Amygdala (tissue), 56 donors: ENCODE data around the gene UBTD1.
"Not testable (repeated sequence)": the region's sequence is repeated elsewhere in the genome, so short reads cannot be mapped to it uniquely, and the experiment has no call there.

Experiments used
- DNase-seq, 56 donors: peaks; one replicate each; lab custom pipeline; 2025; lab: John Stamatoyannopoulos, UW

UBTD1 gene

DNA sequence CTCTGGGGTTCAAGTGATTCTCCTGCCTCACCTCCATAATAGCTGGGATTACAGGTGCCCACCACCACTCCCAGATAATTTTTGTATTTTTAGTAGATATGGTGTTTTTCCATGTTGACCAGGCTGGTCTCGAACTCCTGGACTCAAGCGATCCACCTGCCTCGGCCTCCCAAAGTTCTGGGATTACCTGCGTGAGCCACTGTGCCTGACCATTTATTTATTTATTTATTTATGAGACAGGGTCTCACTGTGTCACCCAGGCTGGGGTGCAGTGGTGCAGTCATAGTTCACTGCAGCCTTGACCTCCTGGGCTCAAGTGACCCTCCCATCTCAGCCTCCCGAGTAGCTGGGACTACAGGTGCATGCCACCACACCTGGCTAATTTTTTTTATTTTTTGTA lies 55.6 kb downstream of the UBTD1 start:
- not testable (repeated sequence) for DNase-seq

DNA sequence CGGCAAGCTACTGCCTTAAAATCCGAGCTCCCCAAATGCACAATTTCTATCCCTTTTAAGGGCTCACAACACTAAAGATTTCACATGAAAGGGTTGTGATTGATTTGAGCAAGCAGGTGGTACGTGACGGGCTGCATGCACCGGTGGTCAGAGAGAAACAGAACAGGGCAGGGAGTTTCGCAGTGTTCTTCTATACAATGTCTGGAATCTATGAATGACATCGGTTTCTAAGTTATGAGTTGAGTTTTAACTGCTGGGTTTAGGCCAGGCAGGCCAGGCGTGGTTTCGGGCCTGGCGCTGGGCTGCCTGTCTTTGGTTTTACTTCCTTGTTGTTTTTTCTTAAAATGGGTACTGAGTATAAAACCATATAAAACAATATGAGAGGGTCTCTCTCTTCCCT lies 56.8 kb downstream of the UBTD1 start:
- not testable (repeated sequence) for DNase-seq

DNA sequence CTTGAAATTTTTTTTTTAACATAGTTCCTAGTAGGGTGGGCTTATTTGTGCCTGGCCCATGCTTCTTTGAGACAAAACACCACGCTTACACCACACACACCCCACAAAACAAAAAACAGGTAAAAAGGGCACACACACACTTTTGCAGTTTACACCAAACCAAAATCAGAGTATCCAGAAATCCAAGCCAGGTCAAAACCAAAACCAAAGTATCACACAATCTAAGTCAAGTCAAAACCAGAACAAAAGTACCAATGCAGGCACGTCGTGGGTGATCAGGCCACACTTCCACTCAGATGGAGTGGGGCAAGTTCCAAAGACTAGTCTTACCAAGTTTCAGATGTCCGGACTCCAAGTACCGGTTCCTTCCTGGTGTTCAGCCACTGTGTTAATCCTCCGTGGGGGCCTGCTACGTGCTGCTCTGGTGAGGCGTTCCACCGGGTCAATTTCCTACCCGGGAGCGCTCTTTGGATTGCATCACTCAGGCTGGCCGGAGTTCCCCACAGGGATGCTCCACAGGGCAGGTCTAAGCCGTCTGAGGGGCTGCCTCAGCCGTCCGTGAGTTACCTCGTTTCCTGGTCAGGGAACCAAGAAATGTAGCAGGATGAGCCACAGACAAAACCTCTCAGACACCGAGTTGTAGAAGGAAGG lies 62.1 kb downstream of the UBTD1 start:
- DNase-seq = not testable (repeated sequence)

DNA sequence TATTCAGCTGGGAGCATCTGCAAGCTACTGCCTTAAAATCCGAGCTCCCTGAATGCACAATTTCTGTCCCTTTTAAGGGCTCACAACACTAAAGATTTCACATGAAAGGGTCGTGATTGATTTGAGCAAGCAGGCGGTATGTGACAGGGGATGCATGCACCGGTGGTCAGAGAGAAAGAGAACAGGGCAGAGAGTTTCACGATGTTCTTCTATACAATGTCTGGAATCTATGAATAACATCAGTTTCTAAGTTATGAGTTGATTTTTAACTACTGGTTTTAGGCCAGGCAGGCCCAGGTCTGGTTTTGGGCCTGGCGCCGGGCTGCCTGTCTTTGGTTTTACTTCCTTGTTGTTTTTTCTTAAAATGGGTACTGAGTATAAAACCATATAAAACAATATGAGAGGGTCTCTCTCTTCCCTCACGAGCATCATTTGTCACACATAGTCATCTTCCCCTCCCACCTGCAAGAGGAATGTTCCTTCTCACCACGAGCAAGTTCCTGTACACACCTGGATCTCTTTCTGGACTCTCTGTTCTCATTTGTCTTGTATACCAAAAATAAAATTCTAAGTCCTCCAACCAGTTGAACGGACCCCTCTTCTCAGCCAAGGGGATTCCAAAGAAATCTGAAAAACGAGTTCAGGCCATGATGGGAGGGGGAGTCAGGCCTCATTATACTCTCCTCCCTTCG lies 62.8 kb downstream of the UBTD1 start:
- not testable (repeated sequence) for DNase-seq

DNA sequence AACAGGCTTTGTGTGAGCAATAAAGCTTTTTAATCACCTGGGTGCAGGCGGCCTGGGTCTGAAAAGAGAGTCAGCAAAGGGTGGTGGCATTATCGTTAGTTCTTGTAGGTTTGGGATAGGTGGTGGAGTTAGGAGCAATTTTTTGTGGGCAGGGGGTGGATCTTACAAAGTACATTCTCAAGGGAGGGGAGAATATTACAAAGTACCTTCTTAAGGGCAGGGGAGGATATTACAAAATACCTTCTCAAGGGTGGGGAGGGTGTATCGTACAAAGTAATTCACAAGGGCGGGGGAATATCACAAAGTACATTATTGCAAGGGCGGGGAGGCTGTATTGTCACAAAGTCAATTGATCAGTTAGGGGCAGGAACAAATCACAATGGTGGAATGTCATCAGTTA lies 63.6 kb downstream of the UBTD1 start:
- DNase-seq = not testable (repeated sequence)

DNA sequence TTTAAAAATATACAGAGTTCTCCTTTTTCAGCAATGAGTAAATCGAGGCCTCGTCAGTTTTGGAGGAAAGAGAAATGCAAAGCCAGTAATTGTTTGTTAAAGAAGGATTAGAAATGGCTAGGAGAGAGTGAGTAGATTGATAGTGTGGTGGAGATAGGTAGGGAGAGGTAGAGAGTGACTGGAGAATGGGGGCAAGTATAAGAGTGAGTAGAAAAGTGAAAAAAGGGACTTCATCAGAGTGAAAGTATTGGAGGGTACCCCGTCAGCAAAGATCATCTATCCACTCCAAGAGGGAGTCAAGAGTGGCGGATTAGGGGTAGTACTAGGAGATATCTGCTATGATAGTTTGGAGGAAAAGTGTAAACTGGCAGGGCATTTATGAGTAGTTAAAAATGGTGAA lies 64.6 kb downstream of the UBTD1 start:
- DNase-seq = no peak

DNA sequence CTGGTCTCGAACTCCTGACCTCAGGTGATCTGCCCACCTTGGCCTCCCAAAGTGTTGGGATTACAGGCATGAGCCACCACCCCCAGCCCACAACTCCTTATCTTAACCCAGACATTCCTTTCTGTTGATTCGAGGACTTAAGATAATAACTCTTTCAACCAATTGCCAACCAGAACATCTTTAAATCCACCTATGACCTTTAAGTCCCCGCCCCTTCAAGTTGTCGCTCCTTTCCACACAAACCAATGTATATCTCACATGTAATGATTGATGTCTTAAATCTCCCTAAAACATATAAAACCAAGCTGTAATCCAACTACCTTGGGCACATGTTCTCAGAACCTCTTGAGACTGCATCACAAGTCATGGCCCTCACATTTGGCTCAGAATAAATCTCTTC lies 66.1 kb downstream of the UBTD1 start:
- DNase-seq = no peak

DNA sequence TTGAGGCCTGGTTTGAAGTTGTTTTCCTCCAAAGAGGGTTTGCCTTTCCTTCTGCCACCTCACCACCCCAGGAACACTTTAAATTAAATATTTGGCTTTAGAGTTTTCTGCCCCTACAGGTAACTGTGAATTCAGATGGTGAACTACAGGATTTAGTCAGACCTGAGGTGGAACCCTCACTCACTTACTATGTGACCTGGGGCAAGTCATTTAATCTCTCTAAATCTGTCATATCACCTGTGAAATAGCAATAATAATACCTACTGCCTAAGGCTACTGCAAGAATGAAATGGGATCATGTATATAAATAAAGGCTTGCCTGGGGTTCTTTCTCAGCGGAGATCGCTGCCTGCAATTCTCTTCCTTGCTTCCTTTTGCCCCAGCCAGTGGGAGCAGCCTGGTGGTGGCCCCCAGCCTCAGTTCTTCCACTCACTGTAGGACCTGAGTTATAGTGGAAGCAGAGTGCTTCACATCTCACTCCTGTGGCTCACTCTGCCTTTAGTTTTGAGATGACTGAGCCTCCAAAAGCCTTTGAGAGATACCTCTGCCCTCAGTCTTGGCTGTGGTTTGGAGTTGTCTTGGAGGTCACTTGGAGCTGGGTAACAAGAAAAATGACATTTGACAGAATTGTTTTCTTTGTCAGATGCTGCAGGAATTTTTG lies 67.7 kb downstream of the UBTD1 start:
- DNase-seq = no peak

DNA sequence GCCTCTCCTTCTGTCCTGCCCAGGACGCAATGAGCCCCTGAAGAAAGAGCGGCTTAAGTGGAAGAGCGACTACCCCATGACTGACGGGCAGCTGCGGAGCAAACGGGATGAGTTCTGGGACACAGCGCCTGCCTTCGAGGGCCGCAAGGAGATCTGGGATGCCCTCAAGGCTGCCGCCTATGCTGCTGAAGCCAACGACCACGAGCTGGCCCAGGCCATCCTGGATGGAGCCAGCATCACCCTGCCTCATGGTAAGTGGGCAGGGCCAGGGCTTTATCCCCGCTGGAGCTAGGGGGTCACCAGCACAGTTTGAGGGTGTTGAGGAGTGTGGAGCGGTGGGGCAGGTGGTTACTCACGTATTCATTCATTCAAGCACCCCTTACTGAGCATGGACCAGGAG lies 69.2 kb downstream of the UBTD1 start:
- no peak for DNase-seq

DNA sequence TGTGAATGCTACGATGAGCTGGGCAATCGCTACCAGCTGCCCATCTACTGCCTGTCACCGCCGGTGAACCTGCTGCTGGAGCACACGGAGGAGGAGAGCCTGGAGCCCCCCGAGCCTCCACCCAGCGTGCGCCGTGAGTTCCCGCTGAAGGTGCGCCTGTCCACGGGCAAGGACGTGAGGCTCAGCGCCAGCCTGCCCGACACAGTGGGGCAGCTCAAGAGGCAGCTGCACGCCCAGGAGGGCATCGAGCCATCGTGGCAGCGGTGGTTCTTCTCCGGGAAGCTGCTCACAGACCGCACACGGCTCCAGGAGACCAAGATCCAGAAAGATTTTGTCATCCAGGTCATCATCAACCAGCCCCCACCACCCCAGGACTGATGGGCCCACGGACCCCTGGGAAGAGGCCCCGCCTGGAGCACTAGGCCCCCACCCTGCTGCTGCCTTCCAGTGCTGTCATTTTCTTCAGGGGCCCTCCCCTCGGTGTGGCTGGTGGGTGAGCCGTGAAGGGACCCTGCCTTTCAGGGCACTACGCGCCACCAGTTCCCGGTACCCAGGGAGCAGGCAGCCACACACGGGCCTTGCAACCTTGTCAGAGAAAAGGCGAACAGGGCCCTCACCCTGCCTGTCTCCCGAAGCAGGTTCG lies 71.5 kb downstream of the UBTD1 start:
- DNase-seq = no peak

DNA sequence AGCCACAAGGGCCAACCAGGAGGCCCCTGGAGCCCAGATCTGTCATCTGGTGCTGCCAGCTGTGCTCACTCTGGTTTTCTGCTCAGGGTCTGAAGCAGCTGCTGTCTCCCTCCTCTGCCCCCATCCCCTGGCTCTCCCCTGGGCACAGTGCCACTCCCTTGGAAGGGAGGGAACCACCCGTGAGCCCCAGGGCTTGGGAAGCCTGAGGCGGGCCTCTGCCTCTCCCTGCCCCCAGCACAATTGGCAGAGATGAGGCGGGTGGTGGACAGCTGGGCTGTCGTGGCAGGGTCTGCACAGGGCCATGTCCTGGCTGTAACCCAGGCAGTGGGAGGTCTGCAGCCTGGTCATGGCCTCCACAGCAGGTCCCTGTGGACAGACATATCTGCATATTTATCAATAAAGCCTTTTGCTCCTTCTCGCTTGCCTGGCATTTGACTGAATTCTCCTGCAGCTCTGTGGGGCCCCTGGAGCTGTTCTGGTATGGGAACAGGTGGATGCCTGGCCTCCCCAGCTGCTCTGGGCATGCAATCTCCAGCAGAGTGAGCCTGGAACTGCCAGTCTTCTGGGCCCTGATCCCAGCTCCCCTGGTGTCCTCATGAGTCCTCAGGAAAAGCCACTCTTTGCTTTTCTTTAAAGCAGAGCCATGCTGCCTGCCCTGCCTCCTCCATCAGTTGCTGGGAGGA lies 72.2 kb downstream of the UBTD1 start:
- peak in 3 of 56 donors; percentile 8 to 25 (median 24) for DNase-seq

DNA sequence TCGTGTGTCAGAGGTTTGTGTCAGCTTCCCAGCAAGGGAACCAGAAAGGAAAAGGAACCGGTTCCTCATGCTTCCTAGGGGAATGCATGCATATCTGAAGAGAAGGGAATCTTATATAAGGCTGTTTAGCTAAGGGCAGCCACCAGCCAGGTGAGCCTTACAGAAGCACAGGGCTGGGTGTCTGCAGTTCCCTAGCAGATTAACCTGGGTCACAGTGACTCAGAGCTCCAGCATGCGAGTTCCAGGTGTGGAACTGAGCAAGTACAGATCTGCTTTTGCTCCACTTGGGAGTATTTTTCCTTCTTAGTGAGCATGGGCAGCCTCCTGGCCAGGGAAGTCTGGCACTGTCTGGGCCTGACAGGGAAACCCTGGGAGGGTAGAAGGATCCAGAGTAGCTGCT lies 72.9 kb downstream of the UBTD1 start:
- DNase-seq = no peak

DNA sequence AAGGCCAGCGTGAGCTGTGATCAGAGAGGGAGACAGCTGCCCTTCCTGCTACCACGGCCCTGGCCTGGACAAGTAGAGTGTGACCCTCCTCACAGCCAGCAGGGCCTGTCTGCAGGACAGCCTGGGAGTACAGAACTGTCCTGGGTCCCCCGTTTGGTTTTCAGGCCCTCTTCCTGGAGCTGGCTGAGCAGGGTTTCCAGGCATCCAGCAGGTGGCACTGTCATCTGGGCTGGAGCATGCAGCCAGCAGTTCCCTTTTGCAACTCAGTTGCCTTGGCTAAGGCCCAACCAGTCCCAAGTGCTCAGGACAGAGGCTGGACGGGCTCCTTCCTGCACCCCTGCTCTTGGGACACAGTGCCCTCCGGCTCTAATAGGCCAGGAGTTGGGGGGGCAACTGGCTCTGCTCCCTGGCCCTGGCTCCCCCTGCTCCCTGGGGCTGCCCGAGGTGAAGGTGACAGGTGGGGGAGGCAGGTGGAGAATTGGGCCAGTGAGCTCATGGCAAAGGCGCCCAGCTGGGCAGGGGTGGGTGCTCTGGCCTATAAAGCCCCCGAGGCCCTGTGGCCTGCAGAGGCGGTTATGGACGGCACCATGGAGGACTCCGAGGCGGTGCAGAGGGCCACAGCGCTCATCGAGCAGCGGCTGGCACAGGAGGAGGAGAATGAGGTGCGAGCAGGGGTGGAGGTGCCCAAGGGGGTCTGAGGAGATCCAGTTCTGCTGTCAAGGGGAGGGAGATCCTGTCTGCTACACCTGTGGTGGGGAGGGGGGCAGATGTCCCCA lies 73.7 kb downstream of the UBTD1 start, which contains the start of gene ANKRD2:
Gene ANKRD2 (plus strand): TSS at position 566 of the 776 bp plus-strand sequence. CDS start 10 bp downstream, at position 576.
- DNase-seq = peak in 48 of 56 donors; percentile 10 to 79 (median 54)

DNA sequence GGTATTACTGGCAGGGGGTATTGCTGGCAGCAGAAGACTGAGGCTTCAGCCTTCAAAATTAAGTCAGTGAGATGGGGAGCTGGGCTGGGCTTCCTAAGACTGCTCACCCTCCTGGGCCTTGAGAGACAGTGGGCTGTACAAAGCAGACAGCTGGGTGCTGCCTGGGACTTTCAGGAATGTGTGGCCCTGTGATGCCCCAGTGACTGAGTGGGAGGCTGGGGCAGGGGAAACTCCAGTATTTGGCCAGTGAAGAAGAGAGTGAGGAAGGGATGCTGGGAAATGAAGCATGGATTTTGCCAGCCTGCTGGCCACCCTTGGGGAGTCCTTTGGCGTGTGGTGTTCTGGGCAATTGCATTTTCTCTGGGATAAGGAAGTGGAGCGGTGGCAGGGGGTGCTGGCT lies 74.3 kb downstream of the UBTD1 start:
- no peak for DNase-seq

DNA sequence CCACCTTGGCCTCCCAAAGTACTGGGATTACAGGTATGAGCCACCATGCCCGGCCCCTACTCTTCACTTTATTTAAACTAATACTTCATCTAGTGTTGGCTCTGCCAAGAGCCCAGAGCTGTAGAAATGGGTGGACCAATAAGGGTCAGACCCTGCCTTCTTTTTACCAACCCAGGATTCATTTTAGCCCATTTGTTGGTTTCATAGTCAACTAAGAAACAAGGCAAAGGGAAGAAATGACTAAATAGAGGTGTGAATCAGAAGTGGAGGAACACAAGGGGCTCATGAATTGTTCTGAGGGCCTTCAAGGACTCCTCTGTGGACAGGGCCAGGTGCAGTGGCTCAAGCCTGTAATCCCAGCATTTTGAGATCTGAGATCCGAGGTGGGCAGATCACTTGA lies 74.9 kb downstream of the UBTD1 start:
- DNase-seq = no peak

DNA sequence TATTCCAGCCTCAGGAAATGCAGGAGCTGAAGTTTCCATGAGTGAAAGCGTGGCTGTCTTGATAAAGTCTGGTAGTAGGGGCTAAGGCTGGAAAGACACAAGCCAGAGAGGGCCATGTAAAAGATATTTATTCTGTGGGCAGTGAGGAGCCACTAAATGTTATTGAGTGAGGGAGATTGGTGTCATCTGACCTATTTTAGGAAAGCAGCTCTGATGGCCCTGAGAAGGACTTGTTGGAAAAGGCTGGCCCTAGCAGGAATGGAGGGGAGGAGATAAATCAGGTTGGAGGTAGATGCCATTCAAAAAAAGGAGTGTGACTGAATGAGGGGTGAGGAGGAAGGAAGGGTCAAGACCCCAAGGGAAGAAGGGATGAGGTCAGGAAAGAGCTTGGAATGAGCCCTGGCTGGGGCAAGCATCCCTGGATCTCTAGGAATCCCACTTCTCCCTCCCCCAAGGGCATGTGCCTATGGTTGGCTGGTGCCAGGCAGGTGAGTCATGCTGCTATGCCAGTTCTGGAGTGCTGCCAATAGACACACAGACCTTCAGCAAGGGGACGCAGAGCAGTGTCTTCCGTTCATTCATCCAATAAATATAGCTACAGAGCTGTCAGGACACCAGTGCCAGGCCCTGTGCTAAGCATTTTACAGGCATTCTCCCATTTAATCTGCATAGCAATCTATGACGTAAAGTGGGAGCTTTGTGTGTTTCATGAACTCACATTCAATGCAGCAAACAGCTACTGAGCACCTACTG lies 75.8 kb downstream of the UBTD1 start:
- DNase-seq = peak in 4 of 56 donors; percentile 10 to 35 (median 16)

DNA sequence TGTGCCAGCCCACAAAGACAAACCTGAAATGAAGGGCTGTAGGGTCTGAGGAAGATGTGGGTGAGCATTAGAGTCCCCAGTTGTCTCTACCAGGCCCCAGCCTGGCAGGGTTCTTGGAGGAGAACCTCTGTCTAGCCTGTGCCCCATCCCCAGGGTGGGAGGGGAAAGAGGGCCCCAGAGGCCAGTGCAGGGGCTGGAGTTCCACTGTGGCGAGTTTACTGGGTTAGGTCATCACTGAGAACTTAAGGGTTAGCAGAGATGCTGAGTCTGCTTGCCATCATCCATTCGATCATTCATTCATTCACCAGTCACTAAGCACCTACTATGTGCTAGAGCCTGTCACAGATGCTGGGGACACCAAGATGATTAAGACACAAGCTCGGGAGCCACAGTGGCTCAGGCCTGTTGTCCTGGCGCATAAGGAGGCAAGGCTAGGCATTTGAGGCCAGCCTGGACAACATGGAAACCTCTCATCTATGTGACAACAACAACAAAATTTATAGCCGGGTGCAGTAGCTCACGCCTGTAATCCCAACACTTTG lies 76.5 kb downstream of the UBTD1 start:
- DNase-seq = no peak

DNA sequence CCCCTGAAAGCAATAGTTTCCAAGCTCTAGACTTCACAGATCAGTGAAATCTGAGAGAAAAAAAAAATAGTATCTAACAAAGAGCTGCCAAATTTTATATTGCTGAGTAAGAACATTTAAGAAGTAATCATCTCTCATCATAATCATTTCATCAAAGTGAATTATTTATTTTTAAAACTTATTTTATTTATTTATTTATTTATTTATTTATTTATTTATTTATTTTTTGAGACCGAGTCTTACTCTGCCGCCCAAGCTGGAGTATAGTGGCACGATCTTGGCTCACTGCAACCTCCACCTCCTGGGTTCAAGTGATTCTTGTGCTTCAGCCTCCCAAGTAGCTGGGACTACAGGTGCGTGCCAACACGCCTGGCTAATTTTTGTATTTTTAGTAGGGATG lies 77.8 kb downstream of the UBTD1 start:
- DNase-seq = not testable (repeated sequence)

DNA sequence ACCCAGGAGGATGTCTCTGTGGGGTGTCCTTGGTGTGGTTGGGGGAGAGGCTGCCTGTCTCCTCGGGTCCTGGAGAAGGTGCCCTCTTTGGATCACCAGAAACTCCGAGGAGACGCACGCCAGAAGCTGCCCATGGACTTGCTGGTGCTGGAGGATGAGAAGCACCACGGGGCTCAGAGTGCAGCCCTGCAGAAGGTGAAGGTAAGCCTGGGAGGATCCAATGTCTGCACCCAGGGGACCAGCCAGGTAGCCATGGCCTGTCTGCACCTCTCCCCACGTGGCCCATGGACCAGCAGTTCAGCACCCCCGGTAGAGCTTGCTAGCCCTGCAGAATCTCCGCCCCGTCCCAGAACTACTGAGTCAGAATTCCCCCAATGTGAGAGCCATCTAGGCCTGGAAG lies 79.0 kb downstream of the UBTD1 start:
- DNase-seq = no peak
